DND-41 (cell line): ENCODE data around the gene GRPEL1.
A peak's percentile ranks its signal among the peaks of the same experiment; 100 is the strongest.
"Not testable (repeated sequence)": the region's sequence is repeated elsewhere in the genome, so short reads cannot be mapped to it uniquely, and the experiment has no call there.

Experiments
- ATAC-seq: fragments of 200-7000 bp; cut with Tn5 transposase; 3 replicates; pipeline ENCODE4 v1.9.1; 2021; ENCODE audit warnings: low read depth; ENCODE audit not compliant: insufficient read depth
- DNase-seq: peaks from one replicate; pipeline ENCODE4 v3.0.0-alpha.2; 2020
- H2AFZ ChIP-seq: 2 replicates; pipeline ENCODE4 v1.6.0; 2012; ENCODE audit warnings: low read depth, low read length
- H3K27ac ChIP-seq: 2 replicates; pipeline ENCODE4 v1.5.1; 2012; ENCODE audit warnings: low read length, inconsistent platforms
- H3K27me3 ChIP-seq: fragments of 200-600 bp; sonication (generic); 2 replicates; pipeline ENCODE4 v1.6.0; 2012; ENCODE audit warnings: low read length, mild to moderate bottlenecking, inconsistent platforms; ENCODE audit not compliant: insufficient read depth, poor library complexity
- H3K36me3 ChIP-seq: 2 replicates; pipeline ENCODE4 v1.5.1; 2012; ENCODE audit warnings: low read length, inconsistent platforms; ENCODE audit not compliant: insufficient read depth
- H3K4me1 ChIP-seq: 2 replicates; pipeline ENCODE4 v1.5.1; 2012; ENCODE audit warnings: mild to moderate bottlenecking, low read length; ENCODE audit not compliant: insufficient read depth
- H3K4me2 ChIP-seq: 2 replicates; pipeline ENCODE4 v1.6.0; 2012; ENCODE audit warnings: mild to moderate bottlenecking, moderate library complexity, low read length, inconsistent platforms; ENCODE audit not compliant: insufficient read depth
- H3K4me3 ChIP-seq, 2 experiments: fragments of 200-600 bp in 1 of 2; shearing (Covaris generic) in 1 of 2; 2 replicates each; pipeline ENCODE4 v1.5.1; 2012 to 2016; ENCODE audit warnings: inconsistent platforms in 2 of 2, low read length in 2 of 2, mild to moderate bottlenecking in 2 of 2, low read depth in 1 of 2, moderate library complexity in 1 of 2
- H3K79me2 ChIP-seq: 2 replicates; pipeline ENCODE4 v1.6.0; 2012; ENCODE audit warnings: low read length, inconsistent platforms; ENCODE audit not compliant: insufficient read depth
- H3K9ac ChIP-seq: 2 replicates; pipeline ENCODE4 v1.6.0; 2012; ENCODE audit warnings: low read depth, mild to moderate bottlenecking, inconsistent platforms, low read length, moderate library complexity
- H3K9me3 ChIP-seq: 2 replicates; pipeline ENCODE4 v1.5.1; 2012; ENCODE audit warnings: low read length, moderate library complexity, mild to moderate bottlenecking, inconsistent platforms; ENCODE audit not compliant: insufficient read depth, severe bottlenecking
- H4K20me1 ChIP-seq: 2 replicates; pipeline ENCODE4 v1.6.0; 2012; ENCODE audit warnings: low read length; ENCODE audit not compliant: insufficient read depth
- EZH2 ChIP-seq: IDR thresholded peaks from 3 replicates; pipeline ENCODE4 v1.6.1; 2012; ENCODE audit warnings: borderline replicate concordance, low read depth, mild to moderate bottlenecking, moderate library complexity, low read length, inconsistent platforms; ENCODE audit not compliant: severe bottlenecking
- TF ChIP-seq, protein P1 (sequence below): IDR thresholded peaks from 2 replicates; pipeline ENCODE4 v1.5.1; 2012; ENCODE audit warnings: borderline replicate concordance, low read length, moderate library complexity, mild to moderate bottlenecking; ENCODE audit not compliant: poor library complexity, severe bottlenecking; ENCODE audit errors: extremely low read depth

GRPEL1 gene

DNA sequence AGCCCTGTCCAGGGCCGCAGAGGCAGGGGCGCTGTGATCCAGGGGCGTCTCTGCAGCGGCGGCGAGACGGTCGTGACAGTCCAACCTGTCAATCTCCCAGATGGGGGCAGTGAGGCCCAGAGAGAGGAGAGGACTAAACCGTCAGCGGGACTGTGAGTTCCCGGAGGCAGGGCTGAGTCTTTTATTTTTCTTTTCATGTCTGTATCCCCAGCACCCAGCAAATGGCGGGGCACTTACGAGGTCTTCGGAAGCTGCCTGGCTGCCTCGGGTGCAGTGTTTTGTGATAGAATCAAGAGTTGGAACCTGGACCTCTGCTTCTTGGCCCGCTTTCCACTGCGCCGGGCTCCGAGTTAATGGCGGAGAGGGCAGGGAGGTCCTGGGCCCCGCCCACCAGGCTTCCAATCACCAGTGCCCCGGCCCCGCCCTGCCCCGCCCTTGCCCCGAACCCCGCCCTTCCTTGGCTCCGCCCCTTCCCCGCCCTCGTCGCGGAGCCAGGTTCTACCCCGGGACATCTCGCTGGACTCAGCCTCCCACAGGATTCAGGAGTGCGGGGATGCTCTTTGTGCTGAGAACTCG lies 35.3 kb upstream of the GRPEL1 start:
- H3K4me2 ChIP-seq, result no peak overlapping the region
- no peak overlapping the region for H3K4me3 ChIP-seq
- H3K9me3 ChIP-seq, result no peaks in the 10 kb centered on the region
- no peak for TF ChIP-seq EZH2
- TF ChIP-seq, protein P1, sequence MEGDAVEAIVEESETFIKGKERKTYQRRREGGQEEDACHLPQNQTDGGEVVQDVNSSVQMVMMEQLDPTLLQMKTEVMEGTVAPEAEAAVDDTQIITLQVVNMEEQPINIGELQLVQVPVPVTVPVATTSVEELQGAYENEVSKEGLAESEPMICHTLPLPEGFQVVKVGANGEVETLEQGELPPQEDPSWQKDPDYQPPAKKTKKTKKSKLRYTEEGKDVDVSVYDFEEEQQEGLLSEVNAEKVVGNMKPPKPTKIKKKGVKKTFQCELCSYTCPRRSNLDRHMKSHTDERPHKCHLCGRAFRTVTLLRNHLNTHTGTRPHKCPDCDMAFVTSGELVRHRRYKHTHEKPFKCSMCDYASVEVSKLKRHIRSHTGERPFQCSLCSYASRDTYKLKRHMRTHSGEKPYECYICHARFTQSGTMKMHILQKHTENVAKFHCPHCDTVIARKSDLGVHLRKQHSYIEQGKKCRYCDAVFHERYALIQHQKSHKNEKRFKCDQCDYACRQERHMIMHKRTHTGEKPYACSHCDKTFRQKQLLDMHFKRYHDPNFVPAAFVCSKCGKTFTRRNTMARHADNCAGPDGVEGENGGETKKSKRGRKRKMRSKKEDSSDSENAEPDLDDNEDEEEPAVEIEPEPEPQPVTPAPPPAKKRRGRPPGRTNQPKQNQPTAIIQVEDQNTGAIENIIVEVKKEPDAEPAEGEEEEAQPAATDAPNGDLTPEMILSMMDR, result no peak
- H4K20me1 ChIP-seq, result peaks cover 4% of the 10 kb centered on the region
- no peak overlapping the region for H3K9ac ChIP-seq
- no peaks in the 10 kb centered on the region for H3K36me3 ChIP-seq
- H3K27me3 ChIP-seq, result peaks cover 3% of the 10 kb centered on the region
- no peak for DNase-seq
- H3K4me1 ChIP-seq, result no peaks in the 10 kb centered on the region
- no peak for ATAC-seq
- H3K79me2 ChIP-seq, result no peaks in the 10 kb centered on the region
- H3K27ac ChIP-seq, result no peak overlapping the region
- H2AFZ ChIP-seq, result no peak overlapping the region

DNA sequence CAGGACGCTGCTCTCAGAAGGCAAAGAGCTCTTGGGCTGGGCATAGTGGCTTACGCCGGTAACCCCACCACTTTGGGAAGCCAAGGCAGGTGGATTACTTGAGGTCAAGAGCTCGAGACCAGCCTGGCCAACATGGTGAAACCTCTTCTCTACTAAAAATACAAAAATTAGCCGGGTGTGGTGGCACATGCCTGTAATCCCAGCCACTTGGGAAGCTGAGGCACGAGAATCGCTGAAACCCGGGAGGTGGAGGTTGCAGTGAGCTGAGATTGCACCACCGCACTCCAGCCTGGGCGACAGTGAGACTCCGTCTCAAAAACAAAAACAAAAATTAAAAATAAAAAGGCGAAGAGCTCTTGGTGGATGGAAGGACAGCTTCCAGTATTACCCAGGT lies 34.6 kb upstream of the GRPEL1 start:
- H3K9ac ChIP-seq, H3K27ac ChIP-seq, H3K27me3 ChIP-seq, H3K4me1 ChIP-seq, H3K4me2 ChIP-seq, H3K79me2 ChIP-seq, H4K20me1 ChIP-seq, H3K36me3 ChIP-seq, H3K4me3 ChIP-seq, H3K9me3 ChIP-seq, H2AFZ ChIP-seq, ATAC-seq, DNase-seq: not testable (repeated sequence)

- Histone ChIP-seq H3K27ac (no peak overlapping the region), H3K79me2 (no peaks in the 10 kb centered on the region), H3K36me3 (no peaks in the 10 kb centered on the region), H4K20me1 (peaks cover 4% of the 10 kb centered on the region; the same call in 1 of the 2 replicates), H3K4me1 (no peaks in the 10 kb centered on the region), H3K9ac (no peak overlapping the region), H3K27me3 (peaks cover 3% of the 10 kb centered on the region), H2AFZ (no peak overlapping the region), H3K4me2 (no peak overlapping the region), H3K4me3 (no peak overlapping the region), H3K9me3 (no peaks in the 10 kb centered on the region)
- ATAC-seq (peak; percentile 58; the same call in 1 of the 3 replicates), DNase-seq (no peak)
- TF ChIP-seq EZH2, result no peak
- TF ChIP-seq, protein P1, result peak; percentile 47
Measured at GRCh38 chr4:7101692-7102515, 34.0 kb upstream of the GRPEL1 start.

DNA sequence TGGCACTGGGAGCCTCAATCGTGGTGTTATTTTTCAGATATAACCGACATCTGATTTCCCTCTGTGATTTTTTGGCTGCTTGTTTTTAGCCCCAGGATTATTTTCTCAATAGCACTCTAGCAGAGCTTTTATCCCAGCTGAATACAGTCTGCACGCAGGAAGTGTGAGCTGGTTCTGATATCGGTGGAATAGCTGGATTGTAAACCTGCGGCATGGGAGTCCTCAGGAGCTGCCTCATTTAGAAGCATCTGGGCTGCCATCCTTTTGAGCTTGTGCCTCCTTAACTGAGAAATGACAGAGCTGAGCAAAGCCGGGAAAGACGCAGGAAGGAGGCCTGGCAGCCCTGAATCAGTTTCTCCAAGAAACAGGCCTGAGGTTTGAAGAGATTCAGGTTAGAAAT lies 28.4 kb upstream of the GRPEL1 start:
- no peak for TF ChIP-seq EZH2
- TF ChIP-seq, protein P1, result no peak
- Histone ChIP-seq H3K4me2 (no peak overlapping the region), H3K4me3 (no peak overlapping the region), H2AFZ (no peak overlapping the region), H3K27me3 (peaks cover 7% of the 10 kb centered on the region), H3K9ac (no peak overlapping the region), H3K4me1 (no peaks in the 10 kb centered on the region), H3K36me3 (no peaks in the 10 kb centered on the region), H4K20me1 (0 out of 2 replicates have a peak, but pooled peaks cover 4% of the 10 kb centered on the region), H3K27ac (no peak overlapping the region), H3K79me2 (no peaks in the 10 kb centered on the region), H3K9me3 (no peaks in the 10 kb centered on the region)
- ATAC-seq, result no peak
- no peak for DNase-seq
